D721Med (cell line): ENCODE results near the gene TMSB10.
"Not testable (repeated sequence)": the region's sequence is repeated elsewhere in the genome, so short reads cannot be mapped to it uniquely, and the experiment has no call there.

ENCODE experiments used
- DNase-seq: peaks from one replicate; pipeline ENCODE4 v3.0.0; 2011; ENCODE audit warnings: low spot score; ENCODE audit not compliant: insufficient read length
- FAIRE-seq: peaks from 2 replicates; lab custom pipeline; 2011; peaks lifted over from hg19 to GRCh38; lab: Jason Lieb, UNC
- CTCF ChIP-seq: IDR thresholded peaks from 2 replicates; pipeline ENCODE4 v1.5.1; 2012; ENCODE audit warnings: mild to moderate bottlenecking, control low read depth; ENCODE audit not compliant: insufficient read depth; ENCODE audit errors: missing control alignments

The TMSB10 gene

GRCh38 chr2:84940831-84941412 is 35.5 kb downstream of the TMSB10 start:
- FAIRE-seq: no peak
- DNase-seq: no peak
- TF ChIP-seq CTCF: no peak

- DNase-seq: no peak
- no peak for TF ChIP-seq CTCF
- FAIRE-seq: no peak
These were observed 36.7 kb downstream of the TMSB10 start for GRCh38 chr2:84942166-84942565.

- DNase-seq (no peak), FAIRE-seq (no peak)
- TF ChIP-seq CTCF: no peak
These were observed 37.5 kb downstream of the TMSB10 start for GRCh38 chr2:84942964-84943421.

- no peak for TF ChIP-seq CTCF
- FAIRE-seq (no peak), DNase-seq (no peak)
These were observed 38.9 kb downstream of the TMSB10 start for GRCh38 chr2:84944295-84944909.

GRCh38 chr2:84945838-84946203 is 40.4 kb downstream of the TMSB10 start:
- not testable (repeated sequence) for FAIRE-seq, DNase-seq

- FAIRE-seq (no peak), DNase-seq (no peak)
- TF ChIP-seq CTCF: no peak
These were observed 41.0 kb downstream of the TMSB10 start for GRCh38 chr2:84946204-84947009.

GRCh38 chr2:84947010-84947593 is 41.6 kb downstream of the TMSB10 start:
- DNase-seq (no peak), FAIRE-seq (no peak)
- TF ChIP-seq CTCF: no peak
